H1 (cell line): ENCODE results near the gene ALOX12.

Experiments
- ATF3 ChIP-seq: IDR thresholded peaks from 2 replicates; pipeline ENCODE4 v1.6.1; 2011; ENCODE audit warnings: low read depth, mild to moderate bottlenecking, low read length; ENCODE audit not compliant: insufficient read depth
- BRCA1 ChIP-seq: IDR thresholded peaks from 2 replicates; pipeline ENCODE4 v1.6.1; 2012; ENCODE audit warnings: low read depth, low read length, improper control_type of control experiment
- CHD1 ChIP-seq: IDR thresholded peaks from 2 replicates; pipeline ENCODE4 v1.6.1; 2012; ENCODE audit warnings: low read depth, low read length, improper control_type of control experiment
- CTCF ChIP-seq, 3 experiments: IDR thresholded peaks; 1 replicate in 2 of 3; 2 replicates in 1 of 3; pipeline versions ENCODE4 v1.5.1 to v1.6.1; 2011; ENCODE audit warnings: low read length in 3 of 3, mild to moderate bottlenecking in 3 of 3, inconsistent platforms in 2 of 3, low read depth in 1 of 3, moderate library complexity in 1 of 3; ENCODE audit not compliant: insufficient read depth in 1 of 3; ENCODE audit errors: control extremely low read depth in 1 of 3
- EZH2 ChIP-seq: fragments of 200-600 bp; sonication (generic); IDR thresholded peaks from 2 replicates; pipeline ENCODE4 v1.7.1; 2012; ENCODE audit warnings: low read depth, mild to moderate bottlenecking, moderate library complexity, low read length, inconsistent platforms; ENCODE audit not compliant: severe bottlenecking
- JUN ChIP-seq: IDR thresholded peaks from 2 replicates; pipeline ENCODE4 v1.6.1; 2011; ENCODE audit warnings: low read depth, mild to moderate bottlenecking, improper control_type of control experiment, low read length
- JUND ChIP-seq: IDR thresholded peaks from 2 replicates; pipeline ENCODE4 v1.6.1; 2011; ENCODE audit warnings: mild to moderate bottlenecking, improper control_type of control experiment, low read length
- MAX ChIP-seq: IDR thresholded peaks from 2 replicates; pipeline ENCODE4 v1.6.1; 2012; ENCODE audit warnings: inconsistent platforms
- POLR2A ChIP-seq, 2 experiments: IDR thresholded peaks; 1 replicate in 1 of 2; 2 replicates in 1 of 2; pipeline ENCODE4 v1.6.1; 2011; ENCODE audit warnings: low read depth in 2 of 2, low read length in 2 of 2, mild to moderate bottlenecking in 2 of 2; ENCODE audit errors: control extremely low read depth in 1 of 2
- SIN3A ChIP-seq, 2 experiments: IDR thresholded peaks in 1 of 2; conservative IDR thresholded peaks in 1 of 2; 2 replicates each; pipeline ENCODE4 v1.6.1; 2011 to 2012; ENCODE audit warnings: low read length in 2 of 2, improper control_type of control experiment in 1 of 2, low read depth in 1 of 2, mild to moderate bottlenecking in 1 of 2
- SRF ChIP-seq: IDR thresholded peaks from 2 replicates; pipeline ENCODE4 v1.6.1; 2011; ENCODE audit warnings: mild to moderate bottlenecking, low read depth, low read length, moderate library complexity
- TCF12 ChIP-seq: IDR thresholded peaks from 2 replicates; pipeline ENCODE4 v1.6.1; 2011; ENCODE audit warnings: low read depth, mild to moderate bottlenecking, low read length
- YY1 ChIP-seq: IDR thresholded peaks from 2 replicates; pipeline ENCODE4 v1.6.1; 2011; ENCODE audit warnings: low read depth, mild to moderate bottlenecking, low read length

DNA sequence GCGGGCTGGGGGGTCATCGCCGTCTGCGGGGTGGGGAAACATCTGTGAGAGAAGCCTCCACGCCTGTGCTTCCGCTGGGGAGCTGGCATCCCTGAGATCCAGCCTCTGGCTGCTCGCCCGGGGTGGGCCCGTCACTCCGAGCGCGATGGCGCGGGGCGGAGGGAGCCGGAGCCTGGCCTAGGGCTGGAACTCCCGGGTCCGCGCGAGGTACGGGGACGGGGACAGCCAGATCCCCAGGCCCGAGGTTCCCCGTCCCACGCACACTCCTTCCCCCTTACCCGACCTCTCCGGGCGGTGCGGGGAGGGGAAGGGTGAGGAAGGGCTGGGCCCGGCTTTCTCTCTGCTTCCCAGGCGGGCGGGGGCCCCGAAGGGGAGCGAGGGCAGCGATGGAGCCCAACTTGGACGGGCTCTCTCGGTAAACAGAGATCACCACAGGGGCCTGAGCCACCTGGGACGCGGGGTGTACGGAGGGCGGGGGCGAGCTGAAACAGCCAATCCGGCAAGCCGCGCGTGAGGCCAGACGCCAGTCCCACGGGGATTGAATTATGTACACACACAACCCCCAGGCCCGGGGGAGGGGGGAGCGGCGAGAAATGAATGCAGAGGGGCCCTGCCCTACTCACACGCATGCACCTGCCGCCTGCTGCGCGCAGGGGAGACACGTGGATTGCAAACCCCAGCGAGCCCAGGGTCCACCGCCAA lies 47.8 kb downstream of the ALOX12 start, which contains the start of gene SLC16A11:
- TF ChIP-seq ATF3: no peak
- TF ChIP-seq YY1: no peak
- TF ChIP-seq EZH2: no peak
- TF ChIP-seq SIN3A (conservative IDR thresholded peaks at IDR 0.05 in 1 of 2, IDR thresholded peaks at IDR 0.05 in 1 of 2; ENCODE audit: low read depth in 1 of 2, low read length in 2 of 2): no peak
- peak; percentile 49; the same call in 1 of the 2 replicates for TF ChIP-seq MAX
- TF ChIP-seq JUN: no peak
- no peak for TF ChIP-seq CHD1
- no peak for TF ChIP-seq CTCF (IDR thresholded peaks at IDR 0.05; ENCODE audit: control extremely low read depth in 1 of 3, insufficient read depth in 1 of 3, low read depth in 1 of 3, low read length in 3 of 3)
- TF ChIP-seq BRCA1: no peak
- TF ChIP-seq POLR2A (IDR thresholded peaks at IDR 0.05; ENCODE audit: control extremely low read depth in 1 of 2, low read depth in 2 of 2, low read length in 2 of 2): no peak
- no peak for TF ChIP-seq TCF12
- no peak for TF ChIP-seq SRF
- no peak for TF ChIP-seq JUND
